GM19351 (cell line): ENCODE measurements around the gene EXOC4.
A peak's percentile ranks its signal among the peaks of the same experiment; 100 is the strongest.

ENCODE experiments used
- ATAC-seq: cut with Tn5 transposase; IDR thresholded peaks from one replicate; pipeline ENCODE4 v1.9.1; 2021; ENCODE audit warnings: mild to moderate bottlenecking, moderate library complexity; ENCODE audit not compliant: unreplicated experiment

EXOC4 gene

GRCh38 chr7:133853706-133854276 is 600.9 kb downstream of the EXOC4 start:
- ATAC-seq = peak; percentile 74

- no peak for ATAC-seq
Observed at GRCh38 chr7:133854739-133855138, 601.9 kb downstream of the EXOC4 start.

- ATAC-seq = no peak
Observed at GRCh38 chr7:133857376-133858119, 604.7 kb downstream of the EXOC4 start.

- ATAC-seq = no peak
Observed at GRCh38 chr7:133858311-133858710, 605.4 kb downstream of the EXOC4 start.

- no peak for ATAC-seq
Observed at GRCh38 chr7:133859231-133859630, 606.4 kb downstream of the EXOC4 start.

GRCh38 chr7:133859871-133860450 is 607.1 kb downstream of the EXOC4 start:
- ATAC-seq = no peak

- no peak for ATAC-seq
Observed at GRCh38 chr7:133860628-133861335, 607.9 kb downstream of the EXOC4 start.

GRCh38 chr7:133861876-133862275 is 609.0 kb downstream of the EXOC4 start:
- no peak for ATAC-seq

GRCh38 chr7:133863362-133864061 is 610.6 kb downstream of the EXOC4 start:
- ATAC-seq = no peak

GRCh38 chr7:133869556-133869955 is 616.7 kb downstream of the EXOC4 start:
- no peak for ATAC-seq

GRCh38 chr7:133871757-133872156 is 618.9 kb downstream of the EXOC4 start:
- no peak for ATAC-seq

GRCh38 chr7:133873187-133873586 is 620.3 kb downstream of the EXOC4 start:
- ATAC-seq = no peak

- no peak for ATAC-seq
Observed at GRCh38 chr7:133873631-133874030, 620.8 kb downstream of the EXOC4 start.

- no peak for ATAC-seq
Observed at GRCh38 chr7:133883591-133883990, 630.7 kb downstream of the EXOC4 start.

GRCh38 chr7:133885213-133885612 is 632.3 kb downstream of the EXOC4 start:
- no peak for ATAC-seq

GRCh38 chr7:133886086-133886485 is 633.2 kb downstream of the EXOC4 start:
- ATAC-seq = no peak

GRCh38 chr7:133886797-133887196 is 633.9 kb downstream of the EXOC4 start:
- ATAC-seq = no peak

GRCh38 chr7:133887459-133887858 is 634.6 kb downstream of the EXOC4 start:
- ATAC-seq = no peak

- no peak for ATAC-seq
Observed at GRCh38 chr7:133888061-133888930, 635.4 kb downstream of the EXOC4 start.

- no peak for ATAC-seq
Observed at GRCh38 chr7:133904776-133905175, 651.9 kb downstream of the EXOC4 start.
